ENCODE results near the gene TMEM37. TPM values are rescaled to one million over a fixed set of nuclear protein-coding genes. Genes with fewer than 3 reads are reported as not detected.

TMEM37 gene
- total RNA-seq, 1 experiment from 2014 or later: 9.6 TPM

GRCh38 chr2:119408221-119408619, 23.4 kb upstream of the TMEM37 start:
- CTCF ChIA-PET: interaction anchor here (0.5 to 16.3 kb wide), 14 partner anchors 7 to 396 kb away, joined by 3 to 145 read pairs (median 4); partner anchors contain the start of genes DBI and TMEM37
- Mint-ChIP-seq H3K4me1 (peaks cover 8% of the 10 kb centered on the region), H3K36me3 (no peaks in the 10 kb centered on the region), H3K9me3 (peaks cover 4% of the 10 kb centered on the region; the same call in 1 of the 2 replicates), H3K27ac (no peak overlapping the region), H3K27me3 (ENCODE audit: low read depth) (no peaks in the 10 kb centered on the region; the same call in 1 of the 2 replicates), H3K4me3 (no peak overlapping the region)
- POLR2A ChIA-PET: no interaction called here
- no peak for DNase-seq (ENCODE audit: low spot score)
- no peak for TF ChIP-seq ZNF512 (CRISPR knock-in tag; IDR thresholded peaks at IDR 0.05; ENCODE audit: borderline replicate concordance)
- TF ChIP-seq IRF2 (CRISPR knock-in tag; IDR thresholded peaks at IDR 0.05; ENCODE audit: borderline replicate concordance, low read depth): no peak
- no peak for TF ChIP-seq ZNF281 (CRISPR knock-in tag; IDR thresholded peaks at IDR 0.05)
- no peak for TF ChIP-seq CREM (CRISPR knock-in tag; IDR thresholded peaks at IDR 0.05)
- TF ChIP-seq, protein P1, sequence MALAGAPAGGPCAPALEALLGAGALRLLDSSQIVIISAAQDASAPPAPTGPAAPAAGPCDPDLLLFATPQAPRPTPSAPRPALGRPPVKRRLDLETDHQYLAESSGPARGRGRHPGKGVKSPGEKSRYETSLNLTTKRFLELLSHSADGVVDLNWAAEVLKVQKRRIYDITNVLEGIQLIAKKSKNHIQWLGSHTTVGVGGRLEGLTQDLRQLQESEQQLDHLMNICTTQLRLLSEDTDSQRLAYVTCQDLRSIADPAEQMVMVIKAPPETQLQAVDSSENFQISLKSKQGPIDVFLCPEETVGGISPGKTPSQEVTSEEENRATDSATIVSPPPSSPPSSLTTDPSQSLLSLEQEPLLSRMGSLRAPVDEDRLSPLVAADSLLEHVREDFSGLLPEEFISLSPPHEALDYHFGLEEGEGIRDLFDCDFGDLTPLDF (CRISPR knock-in tag; IDR thresholded peaks at IDR 0.05): no peak
- no peak for TF ChIP-seq TP53 (CRISPR knock-in tag; IDR thresholded peaks at IDR 0.05)
- TF ChIP-seq IRF1 (CRISPR knock-in tag; IDR thresholded peaks at IDR 0.05): no peak
- TF ChIP-seq, protein P2, sequence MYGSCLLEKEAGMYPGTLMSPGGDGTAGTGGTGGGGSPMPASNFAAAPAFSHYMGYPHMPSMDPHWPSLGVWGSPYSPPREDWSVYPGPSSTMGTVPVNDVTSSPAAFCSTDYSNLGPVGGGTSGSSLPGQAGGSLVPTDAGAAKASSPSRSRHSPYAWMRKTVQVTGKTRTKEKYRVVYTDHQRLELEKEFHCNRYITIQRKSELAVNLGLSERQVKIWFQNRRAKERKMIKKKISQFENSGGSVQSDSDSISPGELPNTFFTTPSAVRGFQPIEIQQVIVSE (CRISPR knock-in tag; IDR thresholded peaks at IDR 0.05; ENCODE audit: borderline replicate concordance): no peak
- TF ChIP-seq ZNF423 (CRISPR knock-in tag; IDR thresholded peaks at IDR 0.05): no peak
- no peak for TF ChIP-seq NR2C2 (CRISPR knock-in tag; IDR thresholded peaks at IDR 0.05)
- no peak for TF ChIP-seq ZNF138 (CRISPR knock-in tag; conservative IDR thresholded peaks at IDR 0.05)
- TF ChIP-seq, protein P3, sequence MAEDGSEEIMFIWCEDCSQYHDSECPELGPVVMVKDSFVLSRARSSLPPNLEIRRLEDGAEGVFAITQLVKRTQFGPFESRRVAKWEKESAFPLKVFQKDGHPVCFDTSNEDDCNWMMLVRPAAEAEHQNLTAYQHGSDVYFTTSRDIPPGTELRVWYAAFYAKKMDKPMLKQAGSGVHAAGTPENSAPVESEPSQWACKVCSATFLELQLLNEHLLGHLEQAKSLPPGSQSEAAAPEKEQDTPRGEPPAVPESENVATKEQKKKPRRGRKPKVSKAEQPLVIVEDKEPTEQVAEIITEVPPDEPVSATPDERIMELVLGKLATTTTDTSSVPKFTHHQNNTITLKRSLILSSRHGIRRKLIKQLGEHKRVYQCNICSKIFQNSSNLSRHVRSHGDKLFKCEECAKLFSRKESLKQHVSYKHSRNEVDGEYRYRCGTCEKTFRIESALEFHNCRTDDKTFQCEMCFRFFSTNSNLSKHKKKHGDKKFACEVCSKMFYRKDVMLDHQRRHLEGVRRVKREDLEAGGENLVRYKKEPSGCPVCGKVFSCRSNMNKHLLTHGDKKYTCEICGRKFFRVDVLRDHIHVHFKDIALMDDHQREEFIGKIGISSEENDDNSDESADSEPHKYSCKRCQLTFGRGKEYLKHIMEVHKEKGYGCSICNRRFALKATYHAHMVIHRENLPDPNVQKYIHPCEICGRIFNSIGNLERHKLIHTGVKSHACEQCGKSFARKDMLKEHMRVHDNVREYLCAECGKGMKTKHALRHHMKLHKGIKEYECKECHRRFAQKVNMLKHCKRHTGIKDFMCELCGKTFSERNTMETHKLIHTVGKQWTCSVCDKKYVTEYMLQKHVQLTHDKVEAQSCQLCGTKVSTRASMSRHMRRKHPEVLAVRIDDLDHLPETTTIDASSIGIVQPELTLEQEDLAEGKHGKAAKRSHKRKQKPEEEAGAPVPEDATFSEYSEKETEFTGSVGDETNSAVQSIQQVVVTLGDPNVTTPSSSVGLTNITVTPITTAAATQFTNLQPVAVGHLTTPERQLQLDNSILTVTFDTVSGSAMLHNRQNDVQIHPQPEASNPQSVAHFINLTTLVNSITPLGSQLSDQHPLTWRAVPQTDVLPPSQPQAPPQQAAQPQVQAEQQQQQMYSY (CRISPR knock-in tag; IDR thresholded peaks at IDR 0.05): no peak
- TF ChIP-seq NR3C1 (CRISPR knock-in tag; conservative IDR thresholded peaks at IDR 0.05; ENCODE audit: low read depth): no peak
- no peak for TF ChIP-seq SP1 (CRISPR knock-in tag; conservative IDR thresholded peaks at IDR 0.05)
- TF ChIP-seq NFE2L1 (CRISPR knock-in tag; IDR thresholded peaks at IDR 0.05): no peak
- no peak for TF ChIP-seq FOXP1 (CRISPR knock-in tag; IDR thresholded peaks at IDR 0.05; ENCODE audit: borderline replicate concordance)
- no peak for TF ChIP-seq GTF2I (CRISPR knock-in tag; conservative IDR thresholded peaks at IDR 0.05)
- TF ChIP-seq MAX (CRISPR knock-in tag; IDR thresholded peaks at IDR 0.05): no peak
- peak; percentile 61 for ATAC-seq

All from WTC11 (cell line).